NCI-H226 (cell line): Measurements from ENCODE around the gene SLC6A2.

Experiments
- DNase-seq: peaks from one replicate; pipeline ENCODE4 v3.0.0-alpha.2; 2015

SLC6A2 gene

DNA sequence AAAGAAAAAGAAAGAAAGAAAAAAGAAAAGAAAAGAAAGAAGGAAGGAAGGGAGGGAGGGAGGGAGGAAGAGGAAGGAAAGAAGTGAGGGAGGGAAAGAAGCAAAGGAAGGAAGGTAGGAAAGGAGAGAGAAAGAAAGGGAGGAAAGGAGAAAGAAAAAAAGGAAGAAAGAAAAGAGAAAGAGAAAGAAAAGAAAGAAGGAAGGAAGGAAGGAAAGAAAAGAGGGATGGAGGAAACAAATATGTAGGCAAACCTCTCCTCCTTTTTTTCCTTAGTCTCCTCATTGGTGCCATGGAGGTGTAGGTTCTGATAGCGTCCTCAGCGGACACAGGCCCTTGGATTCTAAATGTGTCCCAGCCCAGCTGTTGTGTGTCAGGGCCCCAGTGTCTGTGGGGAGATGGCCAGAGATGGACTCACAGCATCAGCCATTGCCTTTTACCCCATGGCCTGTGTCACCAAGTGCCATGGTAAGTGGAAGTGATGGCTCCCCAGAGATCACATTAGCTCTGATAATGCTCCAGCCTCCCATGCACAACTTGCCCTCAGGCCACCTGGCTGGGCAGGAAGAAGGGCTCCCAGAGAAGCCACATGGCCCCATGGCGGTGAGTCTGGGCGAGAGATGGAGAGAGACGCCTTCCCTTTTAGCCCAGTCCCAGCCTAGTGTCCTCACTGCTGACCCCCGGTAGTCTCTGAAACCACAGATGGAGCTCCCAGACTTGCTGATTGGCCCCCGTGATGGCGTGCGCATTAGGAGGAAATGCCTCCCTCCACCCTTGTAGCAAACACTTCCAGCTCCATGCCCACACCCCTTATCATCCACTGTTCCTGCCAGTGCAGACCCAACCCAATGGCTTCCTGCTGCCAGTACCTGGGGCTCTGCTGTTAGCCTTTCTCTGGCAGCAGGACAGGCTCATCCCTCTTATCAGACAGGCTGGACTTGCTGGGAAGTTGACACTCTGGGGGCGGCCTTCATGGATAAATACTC lies 3.7 kb upstream of the SLC6A2 start:
- DNase-seq: no peak

GRCh38 chr16:55653106-55653505 lies 2.7 kb upstream of the SLC6A2 start:
- DNase-seq: no peak

- DNase-seq: no peak
These were observed 349 bp upstream of the SLC6A2 start for GRCh38 chr16:55655381-55655896.

GRCh38 chr16:55656691-55657092 lies 904 bp downstream of the SLC6A2 start:
- no peak for DNase-seq

DNA sequence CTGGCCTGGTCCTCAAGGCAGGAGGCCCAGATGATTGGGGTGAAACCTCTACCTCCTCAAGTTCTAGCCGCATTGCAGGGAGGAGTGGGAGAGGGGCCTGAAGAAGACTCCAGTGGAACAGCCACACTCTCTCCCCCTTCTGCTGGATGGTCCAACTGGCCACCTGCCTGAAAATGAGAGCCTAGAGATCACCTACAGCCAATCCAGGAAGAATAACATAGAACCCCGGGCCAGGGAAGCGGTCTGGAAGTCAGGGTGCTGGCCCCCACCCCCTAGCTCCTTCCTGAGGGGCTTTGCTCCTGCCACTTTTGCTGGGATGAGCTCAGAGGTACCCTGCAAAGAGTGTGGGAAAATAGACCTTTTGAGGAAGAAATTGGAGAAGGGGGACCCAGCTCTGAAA lies 1.8 kb downstream of the SLC6A2 start:
- DNase-seq: no peak

DNA sequence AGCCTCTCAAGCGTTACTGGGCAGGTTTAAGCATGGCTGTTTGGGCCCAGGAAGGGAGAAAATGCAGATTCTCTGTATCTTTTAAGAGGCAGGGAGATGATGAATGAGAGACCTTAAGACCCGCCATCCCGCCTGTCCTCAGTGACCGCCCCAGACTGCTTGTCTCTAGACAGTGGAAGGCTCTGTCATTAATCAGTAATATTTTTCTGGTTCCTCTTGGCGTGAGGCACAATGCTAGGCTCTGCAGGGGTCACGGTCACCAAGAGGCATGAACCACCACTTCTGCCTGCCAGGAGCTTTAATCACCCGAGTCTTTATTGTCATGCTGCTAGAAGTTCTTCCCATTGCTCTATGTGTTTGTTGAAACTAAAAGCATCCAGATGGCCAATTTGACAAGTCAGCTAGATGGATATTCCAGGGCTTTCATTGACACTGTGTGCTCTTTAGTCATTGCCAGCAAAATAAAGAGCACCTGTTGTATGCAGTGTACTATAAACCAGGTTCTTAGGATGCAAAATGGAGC lies 3.2 kb downstream of the SLC6A2 start:
- DNase-seq: no peak

GRCh38 chr16:55660026-55660425 lies 4.2 kb downstream of the SLC6A2 start:
- DNase-seq: no peak

DNA sequence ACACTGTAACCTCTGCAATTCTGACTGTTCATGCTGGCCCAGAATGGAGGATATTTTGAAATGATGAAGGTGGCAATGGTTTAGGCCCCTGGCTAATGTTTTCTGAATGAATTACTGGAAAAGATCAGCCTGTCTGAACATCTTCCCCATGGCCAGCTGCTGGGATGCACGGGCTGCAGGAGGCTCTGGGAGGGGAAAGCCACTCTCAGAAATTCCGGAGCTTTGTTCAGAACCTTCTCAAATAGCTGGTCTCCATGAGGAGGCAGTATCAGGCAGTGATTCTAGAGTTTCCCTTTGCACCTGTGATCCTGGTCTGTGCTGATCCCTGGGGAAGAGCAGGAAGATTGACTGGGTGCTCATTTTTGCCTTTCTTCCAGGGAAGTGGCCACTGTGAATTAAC lies 5.0 kb downstream of the SLC6A2 start:
- DNase-seq: no peak

- DNase-seq: no peak
These were observed 6.3 kb downstream of the SLC6A2 start for GRCh38 chr16:55661941-55662643.

- no peak for DNase-seq
These were observed 6.8 kb downstream of the SLC6A2 start for GRCh38 chr16:55662644-55663031.

- DNase-seq: no peak
These were observed 7.4 kb downstream of the SLC6A2 start for GRCh38 chr16:55663225-55663624.

GRCh38 chr16:55663765-55664677 lies 8.2 kb downstream of the SLC6A2 start:
- no peak for DNase-seq

- no peak for DNase-seq
These were observed 9.1 kb downstream of the SLC6A2 start for GRCh38 chr16:55664786-55665407.

DNA sequence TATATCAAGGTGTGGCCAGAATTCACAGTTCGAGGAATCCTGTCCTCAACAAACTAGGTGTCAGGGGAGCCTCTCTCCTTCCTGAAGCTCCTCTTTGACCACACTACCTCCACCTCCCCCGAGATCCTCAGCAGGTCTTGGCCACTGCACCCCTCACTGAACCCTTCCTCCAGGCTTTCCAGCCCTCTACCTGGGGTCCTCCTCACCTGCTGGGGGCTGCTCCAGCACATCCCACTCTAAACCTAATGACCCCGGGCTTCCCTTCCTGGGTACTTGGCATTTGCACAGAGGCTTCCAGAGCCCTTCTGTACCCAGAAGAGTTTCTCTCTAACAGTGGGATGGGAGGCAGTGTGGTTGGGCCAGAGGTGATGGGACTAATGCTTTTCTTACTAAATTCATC lies 9.7 kb downstream of the SLC6A2 start:
- DNase-seq: no peak

DNA sequence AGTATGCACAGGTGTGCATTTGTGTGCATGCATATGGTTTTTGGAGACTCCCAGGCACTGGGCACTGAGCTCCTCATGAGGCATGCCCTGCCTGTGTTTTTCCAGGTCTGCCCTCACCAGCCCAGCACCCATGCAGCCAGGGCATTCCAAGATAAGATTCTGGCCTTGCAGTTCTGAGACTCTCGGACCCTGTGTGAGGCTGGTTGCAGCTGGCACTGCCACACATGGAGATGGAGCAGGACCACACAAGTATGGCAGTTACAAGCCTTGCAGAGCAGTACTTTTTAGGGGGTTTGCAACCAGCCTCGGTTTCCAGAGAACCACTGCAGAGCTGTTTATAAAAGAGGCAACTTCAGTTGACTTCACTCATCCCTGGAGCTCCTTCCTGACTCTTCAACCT lies 10.2 kb downstream of the SLC6A2 start:
- DNase-seq: no peak

DNA sequence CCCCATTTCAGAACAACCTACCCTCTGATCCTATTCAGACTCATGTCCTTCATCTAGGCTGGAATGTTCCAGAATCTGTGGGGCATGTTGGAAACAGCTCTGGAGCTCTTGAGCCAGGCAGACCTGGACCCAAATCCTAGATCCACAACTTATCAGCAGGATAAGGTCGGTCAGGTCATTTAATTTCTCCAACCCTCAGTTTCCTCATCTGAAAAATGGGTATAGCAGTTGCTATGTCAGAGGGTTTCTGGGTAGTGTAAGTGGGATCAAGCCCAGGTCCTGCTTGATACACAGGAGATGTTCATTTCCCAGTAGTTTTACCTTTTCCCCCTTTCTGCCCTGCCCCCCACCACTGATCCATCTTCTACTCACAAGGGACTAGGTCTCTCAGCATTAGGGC lies 12.0 kb downstream of the SLC6A2 start:
- no peak for DNase-seq

GRCh38 chr16:55668340-55669281 lies 12.8 kb downstream of the SLC6A2 start:
- DNase-seq: no peak

GRCh38 chr16:55671206-55671973 lies 15.6 kb downstream of the SLC6A2 start:
- DNase-seq: no peak

GRCh38 chr16:55671974-55672280 lies 16.1 kb downstream of the SLC6A2 start:
- DNase-seq: no peak

DNA sequence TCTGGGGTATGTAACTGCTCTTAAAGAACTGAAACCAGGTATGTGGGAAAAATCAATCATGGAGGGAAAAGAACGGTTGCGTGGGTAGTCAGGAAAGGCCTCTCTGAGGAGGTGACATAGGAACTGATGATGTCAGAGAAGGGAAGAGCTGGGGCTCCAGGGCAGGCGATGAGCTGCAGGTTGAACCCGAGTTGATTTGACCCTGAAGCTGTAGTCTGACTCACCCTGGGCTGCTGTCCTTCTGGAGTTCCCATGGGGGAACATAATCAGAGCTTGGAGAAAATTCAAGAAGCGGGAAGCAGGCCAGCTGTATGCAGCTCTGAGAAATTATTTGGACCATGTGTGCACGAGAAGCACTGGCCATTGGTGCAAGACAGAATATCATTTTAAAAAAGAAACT lies 16.7 kb downstream of the SLC6A2 start:
- DNase-seq: no peak
